Measurements from ENCODE around the gene ANKRD13C.

Gene ANKRD13C

DNA sequence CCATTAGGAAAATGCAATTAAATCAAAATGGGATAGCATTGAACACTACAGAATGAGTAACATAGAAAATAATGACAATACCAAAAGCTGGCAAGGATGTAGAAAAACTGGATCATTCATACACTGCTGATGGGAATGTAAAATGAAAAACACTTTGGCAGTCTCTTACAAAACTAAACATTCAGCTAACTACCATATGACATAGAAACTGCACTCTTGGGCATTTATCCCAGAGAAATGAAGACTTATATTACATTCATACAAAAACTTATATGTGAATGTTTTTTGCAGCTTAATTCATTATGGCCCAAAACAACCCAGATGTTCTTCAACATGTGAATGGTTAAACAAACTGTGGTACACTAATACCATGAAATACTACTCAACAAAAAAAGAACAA lies 66.4 kb downstream of the ANKRD13C start:
- no peak for DNase-seq

DNA sequence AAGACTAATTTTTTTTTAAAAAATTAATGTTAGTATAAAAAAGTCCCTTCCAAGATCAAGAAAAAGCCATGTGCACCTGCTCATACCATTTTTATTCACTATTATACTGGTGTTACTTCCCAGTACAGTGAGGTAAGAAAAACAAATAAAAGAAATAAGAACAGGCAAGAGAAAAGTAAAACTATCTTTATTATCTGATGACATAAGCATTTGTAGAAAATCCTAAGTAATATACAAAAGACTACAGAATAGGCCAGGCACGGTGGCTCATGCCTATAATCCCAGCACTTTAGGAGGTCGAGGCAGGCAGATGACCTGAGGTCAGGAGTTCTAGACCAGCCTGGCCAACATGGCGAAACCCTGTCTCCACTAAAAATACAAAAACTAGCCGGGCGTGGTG lies 68.1 kb downstream of the ANKRD13C start:
- no peak for DNase-seq

DNA sequence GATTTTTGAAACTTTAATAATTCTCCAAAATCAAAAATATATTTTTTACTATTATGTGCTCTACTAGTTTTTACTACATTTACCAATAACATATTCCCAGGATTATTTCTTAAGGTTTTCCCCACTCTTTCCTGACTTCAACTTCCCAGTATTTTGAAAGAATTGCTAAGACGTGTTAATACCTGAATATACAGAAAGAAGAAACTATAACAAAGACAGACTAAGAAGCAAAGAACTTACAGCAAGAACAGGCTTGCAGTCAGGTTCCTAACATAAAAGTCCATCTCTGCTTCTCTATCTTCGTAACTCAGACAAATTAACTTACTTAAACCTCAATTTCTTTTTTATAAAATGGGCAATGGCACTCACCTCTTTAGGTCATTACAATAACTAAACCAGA lies 70.2 kb downstream of the ANKRD13C start:
- no peak for DNase-seq

DNA sequence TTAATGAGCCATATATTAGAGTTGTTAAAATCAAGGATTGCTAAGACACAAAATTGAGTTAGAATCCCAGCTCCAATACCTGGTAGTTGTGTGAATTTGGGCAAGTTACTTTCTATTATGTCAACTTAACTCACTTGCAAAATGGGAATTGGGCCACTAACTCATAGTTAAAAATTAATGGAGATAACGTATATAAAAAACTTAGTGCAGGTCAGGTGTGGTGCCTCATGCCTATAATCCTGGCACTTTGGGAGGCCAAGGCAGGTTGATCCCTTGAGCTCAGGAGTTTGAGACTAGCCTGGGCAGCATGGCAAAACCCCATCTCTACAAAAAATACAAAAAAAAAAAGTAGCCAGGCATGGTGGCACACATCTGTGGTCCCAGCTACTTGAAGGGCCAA lies 75.8 kb downstream of the ANKRD13C start:
- DNase-seq = no peak

DNA sequence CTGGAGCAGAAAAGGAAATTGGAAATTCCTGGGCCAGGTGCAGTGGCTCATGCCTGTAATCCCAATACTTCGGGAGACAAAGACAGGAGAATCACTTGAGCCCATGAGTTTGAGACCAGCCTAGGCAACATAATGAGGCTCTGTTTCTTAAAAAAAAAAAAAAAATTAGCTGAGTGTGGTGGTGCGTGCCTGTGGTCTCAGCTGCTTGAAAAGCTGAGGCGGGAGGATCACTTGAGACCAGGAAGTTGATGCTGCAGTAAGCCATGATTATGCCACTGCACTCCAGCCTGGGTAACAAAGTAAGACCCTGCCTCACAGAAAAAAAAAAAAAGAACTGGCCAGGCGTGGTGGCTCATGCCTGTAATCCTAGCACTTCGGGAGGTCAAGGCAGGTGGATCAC lies 76.6 kb downstream of the ANKRD13C start:
- no peak for DNase-seq

DNA sequence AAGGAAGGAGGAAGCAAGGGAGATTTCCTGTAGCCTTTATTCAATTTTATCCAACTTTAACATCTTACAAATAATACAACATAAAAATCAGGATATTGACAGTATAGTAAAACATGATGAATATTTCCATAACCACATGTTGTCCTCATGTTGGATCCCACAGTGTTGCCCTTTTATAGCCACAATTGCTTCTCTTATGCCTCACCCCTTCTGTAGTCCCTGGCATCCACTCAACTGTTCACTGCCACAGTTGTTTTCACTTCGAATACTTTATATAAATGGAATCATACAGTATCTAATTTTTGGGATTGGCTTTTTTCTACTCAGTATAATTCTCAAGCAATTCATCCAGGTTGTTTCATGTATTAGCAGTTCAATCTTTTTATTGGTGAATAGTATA lies 88.6 kb downstream of the ANKRD13C start:
- DNase-seq = no peak

DNA sequence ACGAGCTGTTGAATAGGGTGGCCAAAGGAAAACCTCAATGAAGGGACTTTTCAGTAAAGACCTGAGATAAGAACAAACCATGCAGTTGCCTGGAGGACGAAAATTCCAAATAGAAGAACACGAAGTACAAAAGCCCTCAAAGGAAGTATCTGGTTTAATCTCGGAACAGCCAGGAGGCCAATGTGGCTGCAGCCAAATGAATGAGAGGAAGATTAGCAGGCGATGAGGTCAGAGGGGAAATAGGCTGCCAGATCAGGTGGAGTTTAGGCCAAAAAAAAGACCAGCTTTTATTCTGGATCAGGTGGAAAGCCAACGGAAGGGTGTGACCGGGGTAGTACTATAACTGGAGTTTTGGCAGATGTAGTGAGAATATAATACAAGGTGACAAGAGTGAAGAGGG lies 89.7 kb downstream of the ANKRD13C start:
- DNase-seq = no peak

DNA sequence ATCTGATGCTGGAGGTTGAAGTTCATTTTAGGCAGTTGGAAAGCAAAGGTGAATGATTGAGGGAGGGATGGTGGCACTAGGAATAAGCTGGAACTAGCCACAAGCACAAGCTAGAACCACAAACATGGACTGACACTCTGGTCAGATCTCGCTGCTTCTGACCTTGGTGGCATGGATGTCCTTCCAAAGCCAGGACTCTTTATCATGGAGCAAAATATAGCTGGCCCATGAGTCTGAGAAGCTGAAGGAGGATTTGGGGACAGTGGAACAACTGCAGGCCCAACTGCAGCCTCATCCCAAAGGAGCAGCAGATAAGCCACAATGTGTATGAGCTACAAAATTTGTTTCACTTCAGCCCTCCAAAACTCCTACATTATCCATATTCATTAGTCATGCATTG lies 97.9 kb downstream of the ANKRD13C start:
- no peak for DNase-seq

DNA sequence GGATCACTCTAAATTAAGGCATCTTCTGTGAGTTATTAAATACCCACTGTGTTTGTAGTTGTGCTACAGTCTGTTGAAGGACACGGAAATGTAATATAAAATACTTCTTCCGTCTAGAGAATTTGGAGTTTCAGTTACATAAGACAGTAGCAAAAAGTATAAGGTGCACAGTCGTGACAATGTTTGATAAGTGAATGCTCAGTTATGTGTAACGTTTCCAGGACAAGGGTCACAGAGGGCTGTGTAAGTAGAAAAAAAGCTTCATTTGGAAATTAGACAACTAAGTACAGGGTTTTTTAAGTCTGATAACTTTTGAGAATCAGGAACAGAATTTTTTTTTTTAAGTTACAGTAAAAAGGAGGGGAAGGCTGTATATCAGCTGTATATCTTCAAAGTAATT lies 105.8 kb downstream of the ANKRD13C start:
- no peak for DNase-seq

DNA sequence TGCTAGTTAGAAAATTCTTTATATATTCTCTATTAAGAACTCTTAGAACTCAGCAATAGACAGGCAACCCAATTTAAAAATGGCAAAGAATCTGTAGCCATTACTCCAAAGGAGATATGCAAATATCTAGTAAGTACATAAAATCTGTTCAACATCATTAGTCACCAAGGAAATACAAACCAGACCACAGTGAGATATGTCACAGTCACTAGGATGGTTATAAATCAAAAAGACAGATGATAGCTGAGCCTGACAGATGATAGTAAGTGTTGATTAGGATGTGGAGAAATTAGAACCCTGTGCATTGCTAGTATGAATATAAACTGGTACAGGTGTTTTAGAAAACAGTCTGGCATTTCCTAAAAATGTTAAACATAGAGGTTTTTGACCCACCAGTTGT lies 106.8 kb downstream of the ANKRD13C start:
- DNase-seq = no peak

DNA sequence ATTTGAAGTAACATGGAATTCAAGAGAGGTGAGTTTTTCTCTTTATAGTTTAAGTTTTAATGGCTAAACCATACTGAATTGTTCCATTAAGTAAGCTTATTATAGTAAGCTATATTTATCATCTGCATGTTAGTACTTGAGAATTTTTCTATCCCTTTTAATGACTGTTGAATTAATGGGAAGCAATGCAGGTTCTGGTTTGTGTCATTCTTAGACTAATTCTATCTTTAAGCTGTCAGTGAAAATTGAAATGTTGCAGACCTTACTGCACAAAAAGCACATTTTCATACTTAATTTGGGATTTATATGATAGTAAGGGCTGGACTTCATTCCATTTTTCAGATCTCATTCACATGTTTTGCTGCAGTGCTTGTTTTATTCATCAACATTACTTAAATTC lies 107.4 kb downstream of the ANKRD13C start:
- no peak for DNase-seq

DNA sequence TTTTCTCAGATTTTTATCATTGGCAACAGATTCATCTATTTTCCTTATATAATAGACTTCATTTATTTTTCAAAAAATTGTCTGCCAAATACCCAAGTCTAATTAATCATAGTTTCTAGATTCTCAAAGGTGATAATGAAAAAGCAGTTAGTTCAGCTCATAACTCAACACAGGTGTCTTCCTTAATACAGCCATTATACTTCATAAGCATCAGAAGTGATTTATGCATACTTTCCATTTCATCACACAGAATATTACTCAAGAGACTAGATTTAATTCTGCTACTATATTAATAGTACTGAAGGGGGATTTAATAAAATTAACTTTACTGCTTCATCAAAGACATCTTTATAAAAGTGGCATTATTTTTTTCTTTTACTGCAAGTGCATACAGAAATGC lies 114.6 kb downstream of the ANKRD13C start:
- no peak for DNase-seq

DNA sequence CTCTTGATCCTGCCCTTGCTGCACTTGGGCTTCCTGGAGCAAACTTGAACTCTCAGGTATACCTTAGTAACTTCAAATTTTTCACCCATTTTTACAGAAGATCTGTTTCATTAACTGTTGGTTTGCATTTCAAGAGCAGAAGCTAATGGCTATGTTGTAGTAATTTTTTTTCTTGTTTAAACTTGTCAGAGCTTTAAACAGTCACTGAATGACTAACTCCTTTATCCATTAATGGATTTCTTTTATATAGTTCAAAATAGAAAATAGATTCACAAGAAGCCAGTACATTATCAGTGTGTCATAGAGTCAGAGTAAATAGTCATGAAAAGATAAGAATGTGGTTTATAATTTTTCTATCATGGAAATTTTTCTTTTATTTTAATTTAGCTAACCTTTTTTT lies 119.8 kb downstream of the ANKRD13C start:
- DNase-seq = no peak

DNA sequence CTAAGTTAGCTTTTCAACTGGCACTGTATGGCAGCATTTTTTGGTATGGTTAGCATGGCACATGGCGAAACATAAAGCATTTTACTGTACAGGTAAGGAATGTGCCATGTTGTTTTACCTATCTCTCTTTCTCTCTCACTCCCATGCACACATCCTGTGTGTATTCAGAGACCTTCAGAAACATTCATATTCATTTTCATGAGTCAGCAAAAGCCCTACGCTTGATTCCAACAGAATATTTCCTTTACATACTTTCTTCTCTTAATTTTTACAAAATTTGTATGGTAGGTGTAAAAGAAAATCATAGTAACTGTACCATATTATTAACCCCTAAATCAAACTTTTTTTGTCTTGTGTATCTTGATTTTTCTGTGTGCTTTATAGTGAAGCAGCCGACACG lies 123.0 kb downstream of the ANKRD13C start:
- DNase-seq = no peak

DNA sequence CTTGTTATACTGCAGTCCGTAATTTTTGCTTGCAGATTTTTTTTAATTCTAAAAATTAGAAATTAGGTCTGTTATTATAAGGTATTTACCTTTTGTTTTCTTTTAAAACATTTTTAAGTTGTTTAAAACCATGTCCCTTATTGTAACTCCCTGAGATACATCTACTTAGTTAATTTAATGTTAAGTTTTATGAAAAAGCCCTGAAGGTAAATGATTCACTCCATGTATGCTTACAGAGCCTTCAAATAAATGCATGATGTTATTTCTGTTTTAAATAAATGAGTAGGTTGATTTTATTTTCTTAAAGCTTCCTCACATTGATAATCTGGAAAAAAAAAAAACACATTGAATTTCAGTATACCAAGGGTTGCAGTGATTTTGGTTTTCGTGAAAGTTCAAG lies 125.9 kb downstream of the ANKRD13C start:
- DNase-seq = no peak

DNA sequence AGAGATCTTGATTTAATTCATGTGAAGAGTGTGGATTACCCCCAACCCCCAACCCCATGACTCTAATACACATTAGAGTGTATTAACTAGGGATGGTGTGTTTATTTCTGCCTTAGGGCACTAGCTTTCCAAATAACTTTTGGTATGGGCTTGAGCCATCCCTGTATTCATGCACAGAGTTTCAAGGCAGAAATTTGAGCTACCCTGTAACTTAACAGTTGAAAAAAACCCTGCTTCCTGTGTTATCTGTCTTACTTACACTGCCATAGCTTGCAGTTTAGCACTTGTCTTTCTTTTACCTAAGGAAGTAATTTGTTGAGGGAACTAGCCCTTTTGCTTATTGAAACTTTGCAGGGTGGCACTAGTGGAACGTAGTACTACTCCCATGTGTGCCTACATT lies 127.1 kb downstream of the ANKRD13C start:
- no peak for DNase-seq

DNA sequence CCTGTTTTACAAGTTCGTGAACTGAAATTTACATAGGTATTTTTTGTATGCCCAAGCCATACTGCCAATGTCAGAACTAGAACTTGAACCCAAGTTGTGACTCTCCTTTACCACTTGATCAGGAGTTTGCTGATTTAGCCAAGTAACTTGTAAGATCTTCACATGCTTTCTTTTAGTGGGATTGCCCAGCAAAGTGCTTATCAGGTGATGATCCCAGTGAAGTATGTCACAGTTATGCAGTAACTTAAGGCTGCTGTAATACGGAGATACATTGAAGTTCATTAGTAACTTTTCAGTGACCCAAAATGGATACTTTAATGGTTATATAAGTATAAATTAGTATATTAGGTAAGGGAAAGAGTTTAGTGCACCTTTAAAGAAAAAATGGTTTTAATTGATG lies 129.6 kb downstream of the ANKRD13C start:
- DNase-seq = no peak

DNA sequence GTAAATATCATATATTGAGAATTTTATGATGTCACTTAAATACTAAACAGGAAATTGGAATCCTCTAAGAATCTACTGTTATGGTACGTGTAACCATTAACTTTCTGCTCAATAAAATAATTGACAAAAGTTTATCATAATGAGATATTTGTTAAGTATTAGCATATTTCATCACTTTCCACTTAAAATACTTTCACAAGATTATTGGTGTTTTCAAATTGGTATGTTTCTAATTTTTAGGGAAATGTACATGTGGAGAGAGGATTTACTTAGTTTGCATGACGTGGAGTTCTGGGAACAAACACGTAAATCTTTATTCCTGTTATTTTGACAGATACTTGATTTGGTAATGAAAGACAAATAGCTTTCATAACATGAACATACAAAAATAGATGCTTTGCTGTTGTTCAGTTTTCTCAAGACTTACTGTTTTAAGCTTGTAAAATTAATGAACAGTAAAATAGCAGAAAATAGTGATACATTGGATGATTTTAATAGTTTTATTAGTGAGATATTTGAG lies 131.7 kb downstream of the ANKRD13C start:
- DNase-seq = no peak

DNA sequence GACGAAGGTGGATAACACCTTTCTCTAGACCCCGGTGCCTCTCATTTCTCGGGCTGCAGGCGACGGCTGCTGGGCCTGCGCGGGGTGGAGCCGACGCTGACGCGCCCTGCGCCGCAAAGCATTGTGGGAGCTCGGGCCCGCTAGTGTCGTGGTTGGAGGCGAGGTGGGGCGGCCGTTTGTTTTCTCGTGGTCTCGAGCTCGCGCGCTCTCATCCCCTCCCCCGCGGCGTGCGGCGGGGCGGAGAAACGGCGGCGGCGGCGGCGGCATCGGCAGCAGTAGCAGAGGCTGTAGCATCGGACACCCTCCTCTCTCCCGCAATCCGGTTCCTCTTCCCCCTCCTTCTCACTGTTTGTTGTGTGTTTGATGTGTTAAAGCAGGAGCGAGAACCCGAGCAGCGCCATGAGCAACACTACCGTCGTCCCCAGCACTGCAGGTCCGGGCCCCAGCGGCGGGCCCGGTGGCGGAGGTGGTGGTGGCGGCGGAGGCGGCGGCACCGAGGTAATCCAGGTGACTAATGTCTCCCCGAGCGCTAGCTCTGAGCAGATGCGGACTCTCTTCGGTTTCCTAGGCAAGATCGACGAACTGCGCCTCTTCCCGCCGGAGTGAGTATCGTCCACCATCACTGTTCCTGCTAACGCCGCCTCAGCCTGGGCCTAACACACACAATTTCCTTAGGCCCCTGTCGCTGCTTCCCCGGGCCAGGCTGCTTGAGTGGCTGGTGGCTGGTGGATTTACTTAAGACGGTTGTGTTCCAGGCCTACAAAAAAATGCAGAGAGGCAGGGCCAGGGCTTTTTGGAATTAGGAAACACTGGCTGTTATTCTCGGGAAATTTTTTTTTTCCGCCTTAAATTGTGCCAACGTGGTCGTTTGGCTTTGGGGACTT lies 133.0 kb downstream of the ANKRD13C start, which contains the start of gene SRSF11:
SRSF11 (plus strand) TSS at position 143 of the 884 bp plus-strand sequence; CDS start at position 400, 257 bp downstream.
- peak; percentile 93 for DNase-seq

DNA sequence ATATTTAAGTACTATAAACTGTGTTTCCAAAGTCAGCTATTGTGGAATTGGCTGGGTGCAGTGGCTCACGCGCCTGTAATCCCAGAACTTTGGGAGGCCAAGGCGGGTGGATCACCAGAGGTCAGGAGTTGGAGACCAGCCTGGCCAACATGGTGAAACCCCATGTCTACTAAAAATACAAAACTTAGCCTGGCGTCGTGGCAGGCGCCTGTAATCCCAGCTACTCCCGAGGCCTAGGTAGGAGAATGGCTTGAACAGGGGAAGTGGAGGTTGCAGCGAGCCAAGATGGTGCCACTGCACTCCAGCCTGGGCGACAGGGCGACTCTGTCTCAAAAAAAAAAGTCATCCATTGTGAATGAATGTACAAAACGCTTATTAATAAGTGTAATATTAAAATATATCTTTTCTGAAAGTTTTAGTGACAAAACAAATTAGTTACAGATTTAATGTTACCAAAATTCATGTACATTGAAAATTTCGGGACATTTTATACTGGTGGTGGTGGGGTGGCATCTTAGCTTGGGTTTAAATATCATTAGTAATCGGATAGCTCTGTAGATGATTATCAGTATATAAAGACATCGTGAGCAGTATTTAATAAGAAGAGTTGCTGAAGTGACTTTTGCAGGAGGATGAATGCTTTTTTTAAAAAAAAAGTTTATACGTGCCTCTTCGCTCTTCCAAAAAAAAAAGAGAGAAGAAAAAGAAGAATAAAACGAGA lies 133.8 kb downstream of the ANKRD13C start:
- DNase-seq = no peak

DNA sequence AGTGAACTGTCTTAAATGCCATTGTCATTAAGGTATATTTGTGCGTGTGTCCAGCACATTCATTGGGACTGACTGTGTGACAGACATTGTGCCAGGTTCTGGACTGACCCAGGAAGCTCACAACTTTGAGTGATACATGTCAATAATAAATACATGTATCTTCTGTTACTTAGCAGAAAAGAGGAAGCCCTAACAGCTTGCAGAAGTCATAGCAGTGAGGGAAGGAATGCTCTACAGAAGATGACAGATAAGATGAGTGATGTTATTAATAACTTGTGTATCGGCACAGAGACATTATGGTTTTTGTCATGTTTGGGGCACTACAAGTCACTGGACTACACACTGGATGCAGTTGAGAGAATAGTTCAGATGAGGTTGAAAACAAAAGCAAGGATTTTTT lies 134.5 kb downstream of the ANKRD13C start:
- DNase-seq = no peak

DNA sequence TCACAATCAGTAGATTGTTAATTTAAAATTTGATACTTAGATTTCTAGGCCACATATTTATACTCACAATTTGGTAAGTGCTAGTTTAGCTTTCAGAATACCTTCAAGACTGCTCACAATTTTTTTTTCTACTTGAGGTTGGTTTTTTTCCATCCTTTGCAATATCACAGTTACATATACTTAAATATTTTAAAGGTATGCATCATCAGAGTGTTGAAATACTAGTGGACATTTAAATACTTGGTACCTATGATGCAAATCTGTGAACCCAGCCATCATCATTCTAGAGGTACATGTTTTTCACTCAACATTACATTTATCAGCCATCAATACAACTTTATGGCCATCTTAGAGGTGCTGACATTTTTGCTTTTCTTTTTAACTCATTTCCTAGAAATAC lies 143.0 kb downstream of the ANKRD13C start:
- no peak for DNase-seq

DNA sequence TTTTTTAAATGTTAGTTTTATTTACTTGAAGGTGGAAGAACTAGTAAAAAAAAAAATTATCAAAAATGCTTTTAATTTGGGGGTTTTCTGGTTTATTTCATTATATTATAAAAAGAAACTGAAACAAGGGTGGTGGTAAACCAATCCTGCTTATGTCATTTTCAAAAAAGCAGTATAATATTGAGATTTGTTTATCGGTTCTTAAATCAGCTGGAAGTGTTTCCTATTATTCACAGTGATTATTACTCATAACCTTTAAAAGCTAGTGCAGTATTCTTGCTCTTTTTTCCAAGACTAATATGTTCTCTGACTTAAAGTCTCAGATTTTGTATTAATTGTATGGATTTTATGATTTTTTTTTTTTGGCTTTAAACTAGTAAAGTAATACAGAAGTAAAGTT lies 143.7 kb downstream of the ANKRD13C start:
- DNase-seq = no peak
